Neural progenitor cell (in vitro differentiated cells): ENCODE results near the gene KRTAP12-4.

ENCODE experiments used
- EZH2phosphoT487 ChIP-seq: fragments of 200-600 bp; sonication (generic); IDR thresholded peaks from 2 replicates; pipeline ENCODE4 v1.6.1; 2017; ENCODE audit warnings: antibody characterized with exemption
- TF ChIP-seq, protein P1 (sequence below): fragments of 200-600 bp; sonication (generic); IDR thresholded peaks from 2 replicates; pipeline ENCODE4 v1.5.1; 2017; ENCODE audit warnings: antibody characterized with exemption, mild to moderate bottlenecking

DNA sequence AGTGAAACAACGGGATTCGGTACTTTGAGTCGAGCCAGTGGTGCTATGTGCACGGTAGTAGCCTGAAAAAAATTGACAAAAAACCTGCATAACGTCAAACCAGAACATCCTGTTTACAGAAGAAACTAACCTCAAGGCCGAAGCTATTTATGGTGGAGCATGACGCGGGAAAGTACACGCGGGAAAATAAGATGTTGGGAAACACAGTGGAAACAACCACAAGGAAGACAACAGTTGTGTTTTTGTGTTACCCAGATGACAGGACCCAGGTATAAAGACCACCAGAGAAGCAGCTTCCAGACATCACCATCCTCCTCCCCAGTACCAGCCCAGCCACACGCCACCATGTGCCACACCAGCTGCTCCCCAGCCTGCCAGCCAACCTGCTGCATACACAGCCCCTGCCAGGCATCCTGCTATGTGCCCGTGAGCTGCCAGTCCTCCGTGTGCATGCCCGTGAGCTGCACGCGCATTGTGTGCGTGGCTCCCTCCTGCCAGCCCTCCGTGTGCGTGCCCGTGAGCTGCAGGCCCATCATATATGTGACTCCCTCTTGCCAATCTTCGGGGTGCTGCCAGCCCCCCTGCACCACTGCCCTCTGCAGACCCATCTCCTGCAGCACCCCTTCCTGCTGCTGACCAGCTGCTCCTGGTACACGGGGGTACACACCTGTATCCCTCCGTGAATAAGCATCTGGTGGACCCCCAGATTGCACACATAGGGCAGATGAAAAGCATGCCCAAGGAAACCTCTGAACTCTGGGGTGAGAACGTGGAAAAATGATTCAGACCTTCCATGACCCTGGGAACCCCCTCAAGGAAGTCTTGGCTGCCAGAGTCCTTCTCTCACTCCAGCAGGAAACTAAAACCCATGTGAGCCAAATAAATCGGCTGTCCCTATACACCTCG lies 3.4 kb upstream of the KRTAP12-4 start, which contains the start of gene KRTAP12-3:
- TF ChIP-seq, protein P1, sequence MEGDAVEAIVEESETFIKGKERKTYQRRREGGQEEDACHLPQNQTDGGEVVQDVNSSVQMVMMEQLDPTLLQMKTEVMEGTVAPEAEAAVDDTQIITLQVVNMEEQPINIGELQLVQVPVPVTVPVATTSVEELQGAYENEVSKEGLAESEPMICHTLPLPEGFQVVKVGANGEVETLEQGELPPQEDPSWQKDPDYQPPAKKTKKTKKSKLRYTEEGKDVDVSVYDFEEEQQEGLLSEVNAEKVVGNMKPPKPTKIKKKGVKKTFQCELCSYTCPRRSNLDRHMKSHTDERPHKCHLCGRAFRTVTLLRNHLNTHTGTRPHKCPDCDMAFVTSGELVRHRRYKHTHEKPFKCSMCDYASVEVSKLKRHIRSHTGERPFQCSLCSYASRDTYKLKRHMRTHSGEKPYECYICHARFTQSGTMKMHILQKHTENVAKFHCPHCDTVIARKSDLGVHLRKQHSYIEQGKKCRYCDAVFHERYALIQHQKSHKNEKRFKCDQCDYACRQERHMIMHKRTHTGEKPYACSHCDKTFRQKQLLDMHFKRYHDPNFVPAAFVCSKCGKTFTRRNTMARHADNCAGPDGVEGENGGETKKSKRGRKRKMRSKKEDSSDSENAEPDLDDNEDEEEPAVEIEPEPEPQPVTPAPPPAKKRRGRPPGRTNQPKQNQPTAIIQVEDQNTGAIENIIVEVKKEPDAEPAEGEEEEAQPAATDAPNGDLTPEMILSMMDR: no peak
- TF ChIP-seq EZH2phosphoT487: no peak
